ENCODE results near the gene CHRND. TPM values are rescaled to one million over a fixed set of nuclear protein-coding genes. Genes with fewer than 3 reads are reported as not detected.

CHRND gene
- total and polyA plus RNA-seq, 4 experiments from 2014 or later: not detected

DNA sequence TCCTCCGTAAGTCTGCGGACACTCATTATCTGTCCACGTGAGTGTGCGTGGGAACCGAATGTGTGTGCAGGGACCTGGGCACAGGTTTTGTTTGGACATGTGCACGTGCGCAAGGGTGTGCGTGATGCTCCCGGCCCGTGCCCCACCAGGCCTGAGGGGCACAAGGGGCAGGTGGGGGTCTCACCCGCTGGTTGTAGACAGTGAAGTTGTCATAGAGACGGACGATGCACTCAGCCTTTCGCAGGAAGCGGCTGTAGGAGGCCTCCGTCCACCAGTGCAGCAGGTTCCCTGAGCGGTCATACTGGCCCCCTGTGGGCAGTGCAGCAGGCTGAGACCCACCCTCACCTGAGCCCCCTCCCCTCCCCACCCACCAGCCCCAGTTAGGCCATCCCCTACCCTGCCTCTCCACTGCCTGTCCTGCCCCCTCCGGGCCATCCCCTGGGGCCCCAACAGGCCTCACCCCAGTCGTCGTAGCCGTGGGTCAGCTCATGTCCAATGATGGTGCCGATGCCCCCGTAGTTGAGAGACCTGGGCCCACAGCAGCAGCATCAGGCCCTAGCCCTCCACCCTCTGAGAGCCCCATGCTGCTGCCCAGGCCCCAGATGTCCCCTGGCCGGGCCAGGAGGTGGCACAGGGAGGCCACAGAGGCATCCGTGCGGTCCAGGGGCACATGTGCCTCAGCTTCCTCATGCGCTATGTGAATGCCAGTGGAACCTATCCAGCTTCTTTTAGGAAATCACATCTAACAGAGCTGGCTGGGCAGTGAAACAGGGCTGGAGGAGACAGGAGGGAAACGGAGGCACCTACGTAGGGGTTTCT, 44.4 kb upstream of the CHRND start:
- no peaks in the 10 kb centered on the region for H3K4me1 ChIP-seq (ENCODE audit: insufficient read depth, low read length)
- H3K9me3 ChIP-seq (ENCODE audit: control insufficient read depth in 1 of 2, low read length in 2 of 2): no peaks in the 10 kb centered on the region
- CTCF ChIA-PET (ENCODE audit: partially characterized antibody): no interaction called here
- Mint-ChIP-seq H3K27me3 (peaks cover 11 to 22% of the 10 kb centered on the region in 2 donors), H3K4me3 (no peak overlapping the region), H3K36me3 (no peaks in the 10 kb centered on the region), H3K27ac (no peak overlapping the region), H3K4me1 (peaks cover 0 to 11% (median 4%) of the 10 kb centered on the region in 4 donors), H3K9me3 (no peaks in the 10 kb centered on the region)
- no peaks in the 10 kb centered on the region for H3K27me3 ChIP-seq (ENCODE audit: insufficient read depth, low read length)
- no peak for DNase-seq
- POLR2A ChIA-PET (ENCODE audit: partially characterized antibody): no interaction called here
- H3K27ac ChIP-seq (ENCODE audit: low read depth, low read length): no peak overlapping the region
- no peaks in the 10 kb centered on the region for H3K36me3 ChIP-seq (ENCODE audit: insufficient read depth, low read length)
- intact Hi-C loops (cut with micrococcal nuclease): no loop called here
- no peak overlapping the region for H3K4me3 ChIP-seq (ENCODE audit: low read length in 2 of 2)

GRCh38 chr2:232482301-232483238, 43.4 kb upstream of the CHRND start:
- ChIA-PET CTCF (ENCODE audit: partially characterized antibody) (no interaction called here), POLR2A (ENCODE audit: partially characterized antibody) (no interaction called here)
- intact Hi-C loops (cut with micrococcal nuclease): no loop called here
- peaks cover 11 to 22% of the 10 kb centered on the region in 2 donors for H3K27me3 Mint-ChIP-seq
- Histone ChIP-seq H3K36me3 (ENCODE audit: insufficient read depth, low read length) (no peaks in the 10 kb centered on the region), H3K4me1 (ENCODE audit: insufficient read depth, low read length) (no peaks in the 10 kb centered on the region), H3K27me3 (ENCODE audit: insufficient read depth, low read length) (no peaks in the 10 kb centered on the region), H3K4me3 (ENCODE audit: low read length in 2 of 2) (no peak overlapping the region), H3K9me3 (ENCODE audit: control insufficient read depth in 1 of 2, low read length in 2 of 2) (no peaks in the 10 kb centered on the region), H3K27ac (ENCODE audit: low read depth, low read length) (no peak overlapping the region)
- H3K4me3 Mint-ChIP-seq: no peak overlapping the region
- H3K9me3 Mint-ChIP-seq: no peaks in the 10 kb centered on the region
- no peaks in the 10 kb centered on the region for H3K36me3 Mint-ChIP-seq
- DNase-seq: no peak
- H3K27ac Mint-ChIP-seq: no peak overlapping the region
- peaks cover 0 to 15% (median 4%) of the 10 kb centered on the region in 4 donors for H3K4me1 Mint-ChIP-seq

GRCh38 chr2:232483311-232483922, 42.5 kb upstream of the CHRND start:
- Mint-ChIP-seq H3K27me3 (peaks cover 11 to 22% of the 10 kb centered on the region in 2 donors), H3K27ac (no peak overlapping the region), H3K36me3 (no peaks in the 10 kb centered on the region), H3K4me3 (no peak overlapping the region), H3K9me3 (no peaks in the 10 kb centered on the region), H3K4me1 (peaks cover 0 to 20% (median 4%) of the 10 kb centered on the region in 4 donors)
- no peaks in the 10 kb centered on the region for H3K36me3 ChIP-seq (ENCODE audit: insufficient read depth, low read length)
- CTCF ChIA-PET (ENCODE audit: partially characterized antibody): no interaction called here
- H3K9me3 ChIP-seq (ENCODE audit: control insufficient read depth in 1 of 2, low read length in 2 of 2): no peaks in the 10 kb centered on the region
- no peak overlapping the region for H3K27ac ChIP-seq (ENCODE audit: low read depth, low read length)
- DNase-seq: no peak
- H3K4me1 ChIP-seq (ENCODE audit: insufficient read depth, low read length): no peaks in the 10 kb centered on the region
- no peak overlapping the region for H3K4me3 ChIP-seq (ENCODE audit: low read length in 2 of 2)
- H3K27me3 ChIP-seq (ENCODE audit: insufficient read depth, low read length): no peaks in the 10 kb centered on the region
- POLR2A ChIA-PET (ENCODE audit: partially characterized antibody): no interaction called here
- intact Hi-C loops (cut with micrococcal nuclease): no loop called here

GRCh38 chr2:232483923-232484627, 41.9 kb upstream of the CHRND start:
- CTCF ChIA-PET (ENCODE audit: partially characterized antibody): no interaction called here
- DNase-seq: no peak
- H3K4me1 Mint-ChIP-seq: peaks cover 2 to 25% (median 6%) of the 10 kb centered on the region in 4 donors
- no peaks in the 10 kb centered on the region for H3K9me3 Mint-ChIP-seq
- Histone ChIP-seq H3K4me3 (ENCODE audit: low read length in 2 of 2) (no peak overlapping the region), H3K4me1 (ENCODE audit: insufficient read depth, low read length) (no peaks in the 10 kb centered on the region), H3K36me3 (ENCODE audit: insufficient read depth, low read length) (no peaks in the 10 kb centered on the region), H3K27ac (ENCODE audit: low read depth, low read length) (no peak overlapping the region), H3K27me3 (ENCODE audit: insufficient read depth, low read length) (no peaks in the 10 kb centered on the region), H3K9me3 (ENCODE audit: control insufficient read depth in 1 of 2, low read length in 2 of 2) (no peaks in the 10 kb centered on the region)
- no peak overlapping the region for H3K27ac Mint-ChIP-seq
- H3K36me3 Mint-ChIP-seq: no peaks in the 10 kb centered on the region
- no peak overlapping the region for H3K4me3 Mint-ChIP-seq
- intact Hi-C loops (cut with micrococcal nuclease): no loop called here
- H3K27me3 Mint-ChIP-seq: peaks cover 16 to 27% of the 10 kb centered on the region in 2 donors
- POLR2A ChIA-PET (ENCODE audit: partially characterized antibody): no interaction called here

- H3K4me3 Mint-ChIP-seq: peak overlapping the region in 3 of 8 donors; percentile 24 to 61 (median 60)
- Histone ChIP-seq H3K27me3 (ENCODE audit: insufficient read depth, low read length) (no peaks in the 10 kb centered on the region), H3K27ac (ENCODE audit: low read depth, low read length) (no peak overlapping the region), H3K4me3 (ENCODE audit: low read length in 2 of 2) (no peak overlapping the region), H3K36me3 (ENCODE audit: insufficient read depth, low read length) (no peaks in the 10 kb centered on the region), H3K9me3 (ENCODE audit: control insufficient read depth in 1 of 2, low read length in 2 of 2) (no peaks in the 10 kb centered on the region), H3K4me1 (ENCODE audit: insufficient read depth, low read length) (no peaks in the 10 kb centered on the region)
- H3K9me3 Mint-ChIP-seq: no peaks in the 10 kb centered on the region
- peaks cover 21 to 33% of the 10 kb centered on the region in 2 donors for H3K27me3 Mint-ChIP-seq
- H3K36me3 Mint-ChIP-seq: no peaks in the 10 kb centered on the region
- POLR2A ChIA-PET (ENCODE audit: partially characterized antibody): no interaction called here
- intact Hi-C loops (cut with micrococcal nuclease): no loop called here
- no peak for DNase-seq
- H3K27ac Mint-ChIP-seq: no peak overlapping the region
- H3K4me1 Mint-ChIP-seq: peaks cover 2 to 25% (median 8%) of the 10 kb centered on the region in 4 donors
- CTCF ChIA-PET (ENCODE audit: partially characterized antibody): no interaction called here
Measured at GRCh38 chr2:232484628-232485347, 41.2 kb upstream of the CHRND start.

- no peak for DNase-seq
- no peaks in the 10 kb centered on the region for H3K9me3 ChIP-seq (ENCODE audit: control insufficient read depth in 1 of 2, low read length in 2 of 2)
- no peak overlapping the region for H3K27ac Mint-ChIP-seq
- no peaks in the 10 kb centered on the region for H3K4me1 ChIP-seq (ENCODE audit: insufficient read depth, low read length)
- H3K9me3 Mint-ChIP-seq: no peaks in the 10 kb centered on the region
- H3K4me3 ChIP-seq (ENCODE audit: low read length in 2 of 2): no peak overlapping the region
- intact Hi-C loops (cut with micrococcal nuclease): no loop called here
- H3K36me3 Mint-ChIP-seq: no peaks in the 10 kb centered on the region
- no peaks in the 10 kb centered on the region for H3K36me3 ChIP-seq (ENCODE audit: insufficient read depth, low read length)
- no peak overlapping the region for H3K27ac ChIP-seq (ENCODE audit: low read depth, low read length)
- no peaks in the 10 kb centered on the region for H3K27me3 ChIP-seq (ENCODE audit: insufficient read depth, low read length)
- peaks cover 2 to 25% (median 9%) of the 10 kb centered on the region in 4 donors for H3K4me1 Mint-ChIP-seq
- ChIA-PET POLR2A (ENCODE audit: partially characterized antibody) (no interaction called here), CTCF (ENCODE audit: partially characterized antibody) (no interaction called here)
- H3K27me3 Mint-ChIP-seq: peaks cover 22 to 37% of the 10 kb centered on the region in 2 donors
- H3K4me3 Mint-ChIP-seq: peak overlapping the region in 3 of 8 donors; percentile 24 to 61 (median 60)
Measured at GRCh38 chr2:232485348-232485756, 40.6 kb upstream of the CHRND start.
